ENCODE data around the gene GALNT13.

DNA sequence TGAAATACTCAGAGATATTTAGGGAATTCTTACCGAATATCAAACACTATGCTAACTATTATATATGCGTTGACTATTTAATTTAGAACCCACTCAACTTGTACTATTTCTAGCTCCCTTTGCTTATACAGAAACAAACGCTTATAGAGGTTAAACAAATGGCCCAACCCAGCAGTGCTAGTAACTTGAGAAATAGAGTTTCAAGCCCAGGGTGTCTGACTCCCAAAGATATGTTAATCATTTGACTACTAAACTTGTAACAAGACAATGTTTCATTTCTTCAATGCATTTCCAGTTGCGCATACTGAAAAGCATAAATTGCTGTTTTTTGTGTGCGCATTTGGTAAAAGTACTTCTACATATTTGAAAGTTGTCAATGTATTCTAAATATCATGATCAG lies 310.3 kb downstream of the GALNT13 start:
- TF ChIP-seq, protein P1, sequence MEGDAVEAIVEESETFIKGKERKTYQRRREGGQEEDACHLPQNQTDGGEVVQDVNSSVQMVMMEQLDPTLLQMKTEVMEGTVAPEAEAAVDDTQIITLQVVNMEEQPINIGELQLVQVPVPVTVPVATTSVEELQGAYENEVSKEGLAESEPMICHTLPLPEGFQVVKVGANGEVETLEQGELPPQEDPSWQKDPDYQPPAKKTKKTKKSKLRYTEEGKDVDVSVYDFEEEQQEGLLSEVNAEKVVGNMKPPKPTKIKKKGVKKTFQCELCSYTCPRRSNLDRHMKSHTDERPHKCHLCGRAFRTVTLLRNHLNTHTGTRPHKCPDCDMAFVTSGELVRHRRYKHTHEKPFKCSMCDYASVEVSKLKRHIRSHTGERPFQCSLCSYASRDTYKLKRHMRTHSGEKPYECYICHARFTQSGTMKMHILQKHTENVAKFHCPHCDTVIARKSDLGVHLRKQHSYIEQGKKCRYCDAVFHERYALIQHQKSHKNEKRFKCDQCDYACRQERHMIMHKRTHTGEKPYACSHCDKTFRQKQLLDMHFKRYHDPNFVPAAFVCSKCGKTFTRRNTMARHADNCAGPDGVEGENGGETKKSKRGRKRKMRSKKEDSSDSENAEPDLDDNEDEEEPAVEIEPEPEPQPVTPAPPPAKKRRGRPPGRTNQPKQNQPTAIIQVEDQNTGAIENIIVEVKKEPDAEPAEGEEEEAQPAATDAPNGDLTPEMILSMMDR (IDR thresholded peaks at IDR 0.05), result no peak
- no peak for TF ChIP-seq EZH2 (IDR thresholded peaks at IDR 0.05; ENCODE audit: borderline replicate concordance, insufficient read depth, low read depth, low read length, poor library complexity, severe bottlenecking)
